Measurements from ENCODE around the gene NPAS2.

Gene NPAS2

GRCh38 chr2:100923461-100924060, 103.6 kb downstream of the NPAS2 start:
- no peak overlapping the region for H3K4me3 ChIP-seq (ENCODE audit: low read length, poor library complexity, severe bottlenecking)
- no peak for TF ChIP-seq CTCF (conservative IDR thresholded peaks at IDR 0.05; ENCODE audit: low read length)
- TF ChIP-seq EZH2phosphoT487 (IDR thresholded peaks at IDR 0.05; ENCODE audit: borderline replicate concordance), result no peak
- H2AFZ ChIP-seq (ENCODE audit: low read length), result no peak overlapping the region
- no peak overlapping the region for H3K4me2 ChIP-seq (ENCODE audit: low read depth, low read length, poor library complexity, severe bottlenecking)
- no peaks in the 10 kb centered on the region for H3F3A ChIP-seq (ENCODE audit: low read depth)
- no peaks in the 10 kb centered on the region for H3K36me3 ChIP-seq (ENCODE audit: insufficient read depth, low read length)
- no peaks in the 10 kb centered on the region for H3K9me3 ChIP-seq (ENCODE audit: insufficient read depth, low read depth, low read length)
- H3K27me3 ChIP-seq (ENCODE audit: insufficient read depth, low read length, poor library complexity, severe bottlenecking), result no peaks in the 10 kb centered on the region
- no peaks in the 10 kb centered on the region for H3K9me2 ChIP-seq (replicated peaks; ENCODE audit: low read depth, low read length)
- H3K4me1 ChIP-seq (ENCODE audit: insufficient read depth, low read length, poor library complexity, severe bottlenecking), result no peaks in the 10 kb centered on the region
- H4K20me1 ChIP-seq (ENCODE audit: insufficient read depth, low read length, poor library complexity, severe bottlenecking), result no peaks in the 10 kb centered on the region
- no peak overlapping the region for H3K9ac ChIP-seq (ENCODE audit: low read depth, low read length, poor library complexity, severe bottlenecking)
- no peaks in the 10 kb centered on the region for H3K79me2 ChIP-seq (ENCODE audit: insufficient read depth, low read length)

- H3K9ac ChIP-seq (ENCODE audit: low read depth, low read length, poor library complexity, severe bottlenecking), result no peak overlapping the region
- no peaks in the 10 kb centered on the region for H3K27me3 ChIP-seq (ENCODE audit: insufficient read depth, low read length, poor library complexity, severe bottlenecking)
- no peak overlapping the region for H2AFZ ChIP-seq (ENCODE audit: low read length)
- H3K36me3 ChIP-seq (ENCODE audit: insufficient read depth, low read length), result no peaks in the 10 kb centered on the region
- H4K20me1 ChIP-seq (ENCODE audit: insufficient read depth, low read length, poor library complexity, severe bottlenecking), result no peaks in the 10 kb centered on the region
- TF ChIP-seq EZH2phosphoT487 (IDR thresholded peaks at IDR 0.05; ENCODE audit: borderline replicate concordance), result no peak
- TF ChIP-seq CTCF (conservative IDR thresholded peaks at IDR 0.05; ENCODE audit: low read length), result no peak
- no peak overlapping the region for H3K4me2 ChIP-seq (ENCODE audit: low read depth, low read length, poor library complexity, severe bottlenecking)
- H3K9me2 ChIP-seq (replicated peaks; ENCODE audit: low read depth, low read length), result no peaks in the 10 kb centered on the region
- H3K9me3 ChIP-seq (ENCODE audit: insufficient read depth, low read depth, low read length), result no peaks in the 10 kb centered on the region
- H3K4me1 ChIP-seq (ENCODE audit: insufficient read depth, low read length, poor library complexity, severe bottlenecking), result no peaks in the 10 kb centered on the region
- no peaks in the 10 kb centered on the region for H3F3A ChIP-seq (ENCODE audit: low read depth)
- no peaks in the 10 kb centered on the region for H3K79me2 ChIP-seq (ENCODE audit: insufficient read depth, low read length)
- no peak overlapping the region for H3K4me3 ChIP-seq (ENCODE audit: low read length, poor library complexity, severe bottlenecking)
Measured at GRCh38 chr2:100924122-100924519, 104.2 kb downstream of the NPAS2 start.

- Histone ChIP-seq H3K27me3 (ENCODE audit: insufficient read depth, low read length, poor library complexity, severe bottlenecking) (no peaks in the 10 kb centered on the region), H3K4me3 (ENCODE audit: low read length, poor library complexity, severe bottlenecking) (no peak overlapping the region), H2AFZ (ENCODE audit: low read length) (no peak overlapping the region), H3K4me2 (ENCODE audit: low read depth, low read length, poor library complexity, severe bottlenecking) (no peak overlapping the region), H3K4me1 (ENCODE audit: insufficient read depth, low read length, poor library complexity, severe bottlenecking) (no peaks in the 10 kb centered on the region), H3K9me2 (replicated peaks; ENCODE audit: low read depth, low read length) (no peaks in the 10 kb centered on the region), H3K79me2 (ENCODE audit: insufficient read depth, low read length) (no peaks in the 10 kb centered on the region), H4K20me1 (ENCODE audit: insufficient read depth, low read length, poor library complexity, severe bottlenecking) (no peaks in the 10 kb centered on the region), H3K36me3 (ENCODE audit: insufficient read depth, low read length) (no peaks in the 10 kb centered on the region), H3K9me3 (ENCODE audit: insufficient read depth, low read depth, low read length) (no peaks in the 10 kb centered on the region), H3K9ac (ENCODE audit: low read depth, low read length, poor library complexity, severe bottlenecking) (no peak overlapping the region), H3F3A (ENCODE audit: low read depth) (no peaks in the 10 kb centered on the region)
- no peak for TF ChIP-seq EZH2phosphoT487 (IDR thresholded peaks at IDR 0.05; ENCODE audit: borderline replicate concordance)
- no peak for TF ChIP-seq CTCF (conservative IDR thresholded peaks at IDR 0.05; ENCODE audit: low read length)
Measured at GRCh38 chr2:100924520-100925451, 104.8 kb downstream of the NPAS2 start.

All from Loucy (cell line).